Retinal pigment epithelial cell (primary cell): ENCODE data around the gene EBNA1BP2.
"Not testable (repeated sequence)": the region's sequence is repeated elsewhere in the genome, so short reads cannot be mapped to it uniquely, and the experiment has no call there.

Source experiments
- DNase-seq: peaks from one replicate; pipeline ENCODE4 v3.0.0-alpha.2; 2010; ENCODE audit warnings: low read depth
- H3K4me3 ChIP-seq: 2 replicates; pipeline ENCODE4 v1.5.1; 2011; ENCODE audit warnings: mild to moderate bottlenecking, low read length, control low read depth, moderate library complexity
- CTCF ChIP-seq: conservative IDR thresholded peaks from 2 replicates; pipeline ENCODE4 v1.5.1; 2011; ENCODE audit warnings: low read depth, low read length, control low read depth, inconsistent platforms

EBNA1BP2 gene

GRCh38 chr1:43123031-43123430 lies 49.1 kb downstream of the EBNA1BP2 start:
- DNase-seq = no peak
- H3K4me3 ChIP-seq = no peak overlapping the region
- TF ChIP-seq CTCF = no peak

GRCh38 chr1:43121256-43121900 lies 50.7 kb downstream of the EBNA1BP2 start:
- TF ChIP-seq CTCF = no peak
- no peak overlapping the region for H3K4me3 ChIP-seq
- no peak for DNase-seq

GRCh38 chr1:43119928-43120586 lies 52.0 kb downstream of the EBNA1BP2 start:
- not testable (repeated sequence) for H3K4me3 ChIP-seq, DNase-seq
